ENCODE measurements around the gene RNU6-9. TPM values are rescaled to one million over a fixed set of nuclear protein-coding genes. Genes with fewer than 3 reads are reported as not detected.

Gene RNU6-9
- total RNA-seq, 4 donors from 2014 or later, result not detected

GRCh38 chr19:934865-935479 lies 41.7 kb downstream of the RNU6-9 start:
- WGBS, 2 donors, result 16 to 45% methylated on average over 23 to 24 of the region's 31 CpGs
- peak in 1 of 3 donors; percentile 4 for TF ChIP-seq CTCF (IDR thresholded peaks at IDR 0.05)
- TF ChIP-seq POLR2A (IDR thresholded peaks at IDR 0.05), result no peak
- no peak overlapping the region for H3K4me3 ChIP-seq (ENCODE audit: low read depth, poor library complexity, severe bottlenecking)
- intact Hi-C loops (cut with DNase I; ENCODE audit: low total_unique reads), result no loop called here
- DNase-seq (ENCODE audit: low spot score in 2 of 2), result peak; percentile 68 to 96

GRCh38 chr19:936175-936546 lies 42.9 kb downstream of the RNU6-9 start:
- intact Hi-C loops (cut with DNase I; ENCODE audit: low total_unique reads), result no loop called here
- 89 to 98% methylated on average over 10 of the region's 10 CpGs for WGBS, 2 donors
- no peak for DNase-seq (ENCODE audit: low spot score in 2 of 2)
- TF ChIP-seq CTCF (IDR thresholded peaks at IDR 0.05) (no peak), POLR2A (IDR thresholded peaks at IDR 0.05) (no peak)
- no peak overlapping the region for H3K4me3 ChIP-seq (ENCODE audit: low read depth, poor library complexity, severe bottlenecking)

- intact Hi-C loops (cut with DNase I; ENCODE audit: low total_unique reads), result no loop called here
- H3K4me3 ChIP-seq (ENCODE audit: low read depth, poor library complexity, severe bottlenecking), result no peak overlapping the region
- TF ChIP-seq POLR2A (IDR thresholded peaks at IDR 0.05) (no peak), CTCF (IDR thresholded peaks at IDR 0.05) (no peak)
- DNase-seq (ENCODE audit: low spot score in 2 of 2), result no peak
- WGBS, 2 donors, result 80 to 89% methylated on average over 16 of the region's 16 CpGs
These were observed 44.0 kb downstream of the RNU6-9 start for GRCh38 chr19:937259-937694.

GRCh38 chr19:938233-938923 lies 45.1 kb downstream of the RNU6-9 start:
- 86 to 89% methylated on average over 23 of the region's 23 CpGs for WGBS, 2 donors
- TF ChIP-seq POLR2A (IDR thresholded peaks at IDR 0.05) (no peak), CTCF (IDR thresholded peaks at IDR 0.05) (no peak)
- no peak overlapping the region for H3K4me3 ChIP-seq (ENCODE audit: low read depth, poor library complexity, severe bottlenecking)
- DNase-seq (ENCODE audit: low spot score in 2 of 2), result no peak
- intact Hi-C loops (cut with DNase I; ENCODE audit: low total_unique reads), result no loop called here

GRCh38 chr19:939439-939838 lies 46.2 kb downstream of the RNU6-9 start:
- no peak overlapping the region for H3K4me3 ChIP-seq (ENCODE audit: low read depth, poor library complexity, severe bottlenecking)
- WGBS, 2 donors, result 88 to 89% methylated on average over 22 of the region's 22 CpGs
- no peak for DNase-seq (ENCODE audit: low spot score in 2 of 2)
- intact Hi-C loops (cut with DNase I; ENCODE audit: low total_unique reads), result no loop called here
- TF ChIP-seq CTCF (IDR thresholded peaks at IDR 0.05) (no peak), POLR2A (IDR thresholded peaks at IDR 0.05) (no peak)
